Measurements from ENCODE around the gene ANKH.
A peak's percentile ranks its signal among the peaks of the same experiment; 100 is the strongest.

ANKH gene

DNA sequence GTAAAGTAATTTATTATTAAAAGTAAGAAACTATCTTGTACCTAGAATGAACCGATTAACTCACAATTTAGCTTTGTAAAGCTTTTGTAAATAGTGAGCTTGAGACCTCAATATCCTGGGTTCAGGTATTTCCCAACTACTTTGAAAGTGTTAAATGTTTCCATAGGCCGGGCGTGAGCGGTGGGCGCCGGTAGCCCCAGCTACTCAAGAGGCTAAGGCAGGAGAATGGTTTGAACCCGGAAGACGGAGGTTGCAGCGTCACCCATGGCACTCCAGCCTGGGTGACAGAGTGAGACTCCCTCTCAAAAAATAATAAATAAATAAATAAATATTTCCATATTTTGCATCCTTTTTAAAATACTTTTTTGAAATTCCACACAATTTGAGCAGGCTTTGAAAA lies 1.5 kb upstream of the ANKH start:
- no peak for TF ChIP-seq EZH2phosphoT487 (IDR thresholded peaks at IDR 0.05; ENCODE audit: borderline replicate concordance)
- TF ChIP-seq, protein P1, sequence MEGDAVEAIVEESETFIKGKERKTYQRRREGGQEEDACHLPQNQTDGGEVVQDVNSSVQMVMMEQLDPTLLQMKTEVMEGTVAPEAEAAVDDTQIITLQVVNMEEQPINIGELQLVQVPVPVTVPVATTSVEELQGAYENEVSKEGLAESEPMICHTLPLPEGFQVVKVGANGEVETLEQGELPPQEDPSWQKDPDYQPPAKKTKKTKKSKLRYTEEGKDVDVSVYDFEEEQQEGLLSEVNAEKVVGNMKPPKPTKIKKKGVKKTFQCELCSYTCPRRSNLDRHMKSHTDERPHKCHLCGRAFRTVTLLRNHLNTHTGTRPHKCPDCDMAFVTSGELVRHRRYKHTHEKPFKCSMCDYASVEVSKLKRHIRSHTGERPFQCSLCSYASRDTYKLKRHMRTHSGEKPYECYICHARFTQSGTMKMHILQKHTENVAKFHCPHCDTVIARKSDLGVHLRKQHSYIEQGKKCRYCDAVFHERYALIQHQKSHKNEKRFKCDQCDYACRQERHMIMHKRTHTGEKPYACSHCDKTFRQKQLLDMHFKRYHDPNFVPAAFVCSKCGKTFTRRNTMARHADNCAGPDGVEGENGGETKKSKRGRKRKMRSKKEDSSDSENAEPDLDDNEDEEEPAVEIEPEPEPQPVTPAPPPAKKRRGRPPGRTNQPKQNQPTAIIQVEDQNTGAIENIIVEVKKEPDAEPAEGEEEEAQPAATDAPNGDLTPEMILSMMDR (conservative IDR thresholded peaks at IDR 0.05; ENCODE audit: low read length) = no peak
- peak overlapping the region; percentile 80 for H3K4me2 ChIP-seq (ENCODE audit: low read depth, low read length, poor library complexity, severe bottlenecking)
- H3F3A ChIP-seq (ENCODE audit: low read depth) = no peaks in the 10 kb centered on the region
- no peaks in the 10 kb centered on the region for H3K9me3 ChIP-seq (ENCODE audit: insufficient read depth, low read depth, low read length)
- peaks cover 30% of the 10 kb centered on the region for H3K4me1 ChIP-seq (ENCODE audit: insufficient read depth, low read length, poor library complexity, severe bottlenecking)
- peaks cover 35% of the 10 kb centered on the region for H3K79me2 ChIP-seq (ENCODE audit: insufficient read depth, low read length)
- no peaks in the 10 kb centered on the region for H3K27me3 ChIP-seq (ENCODE audit: insufficient read depth, low read length, poor library complexity, severe bottlenecking)
- no peaks in the 10 kb centered on the region for H3K9me2 ChIP-seq (replicated peaks; ENCODE audit: low read depth, low read length)
- no peaks in the 10 kb centered on the region for H3K36me3 ChIP-seq (ENCODE audit: insufficient read depth, low read length)
- H3K9ac ChIP-seq (ENCODE audit: low read depth, low read length, poor library complexity, severe bottlenecking) = no peak overlapping the region
- H2AFZ ChIP-seq (ENCODE audit: low read length) = no peak overlapping the region
- peaks cover 27% of the 10 kb centered on the region for H4K20me1 ChIP-seq (ENCODE audit: insufficient read depth, low read length, poor library complexity, severe bottlenecking)
- H3K4me3 ChIP-seq (ENCODE audit: low read length, poor library complexity, severe bottlenecking) = peak overlapping the region; percentile 79

DNA sequence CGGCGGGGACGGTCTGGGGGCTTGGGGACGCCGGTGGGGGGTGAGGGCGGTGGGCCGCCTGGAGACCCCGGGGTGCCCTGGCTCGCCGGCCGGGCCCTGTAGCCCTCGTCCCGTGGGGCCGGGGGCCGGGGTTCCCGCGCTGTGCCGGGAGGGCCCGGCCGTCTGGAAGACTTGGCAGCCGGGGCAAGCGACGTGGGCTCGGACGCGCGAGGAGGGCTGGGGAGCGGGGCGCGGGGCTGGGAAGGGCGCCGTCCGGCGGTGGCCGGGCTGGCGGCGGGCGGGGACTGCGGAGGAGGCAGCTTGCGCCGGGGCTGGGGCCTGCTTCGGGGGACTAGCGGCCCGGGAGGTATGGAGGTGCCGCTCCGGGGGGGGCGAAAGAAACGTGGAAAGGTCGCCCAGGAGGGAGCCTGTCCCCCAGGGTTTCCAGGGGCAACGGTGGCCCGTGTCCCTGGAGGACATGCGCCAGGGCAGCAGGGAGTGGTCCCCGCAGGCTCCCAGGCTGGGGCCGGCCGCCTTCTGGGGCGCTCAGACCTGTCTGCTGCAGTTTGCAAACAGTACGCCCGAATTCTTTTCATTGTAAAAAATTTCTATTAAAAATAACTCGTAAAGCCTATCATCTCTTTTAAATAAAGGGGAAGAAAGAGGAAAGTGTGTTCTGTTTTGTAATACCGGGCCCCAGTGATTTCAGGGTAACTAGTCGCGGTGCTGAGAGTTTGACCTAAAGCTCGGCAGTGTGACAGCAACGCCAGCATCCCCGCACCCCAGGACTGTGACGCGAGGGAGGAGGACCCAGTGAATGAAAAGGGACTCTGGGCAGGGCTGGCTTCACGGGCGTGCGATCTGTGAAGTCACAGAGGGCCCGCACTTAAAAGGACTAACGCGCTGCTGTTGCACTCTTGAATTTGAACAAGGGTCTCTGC lies 752 bp upstream of the ANKH start:
- Histone ChIP-seq H3K36me3 (ENCODE audit: insufficient read depth, low read length) (no peaks in the 10 kb centered on the region), H4K20me1 (ENCODE audit: insufficient read depth, low read length, poor library complexity, severe bottlenecking) (peaks cover 29% of the 10 kb centered on the region), H3K9ac (ENCODE audit: low read depth, low read length, poor library complexity, severe bottlenecking) (peak overlapping the region; percentile 79), H2AFZ (ENCODE audit: low read length) (peak overlapping the region; percentile 79), H3K27me3 (ENCODE audit: insufficient read depth, low read length, poor library complexity, severe bottlenecking) (no peaks in the 10 kb centered on the region), H3K4me2 (ENCODE audit: low read depth, low read length, poor library complexity, severe bottlenecking) (peak overlapping the region; percentile 80), H3K79me2 (ENCODE audit: insufficient read depth, low read length) (peaks cover 41% of the 10 kb centered on the region), H3F3A (ENCODE audit: low read depth) (no peaks in the 10 kb centered on the region), H3K4me1 (ENCODE audit: insufficient read depth, low read length, poor library complexity, severe bottlenecking) (peaks cover 34% of the 10 kb centered on the region), H3K9me2 (replicated peaks; ENCODE audit: low read depth, low read length) (no peaks in the 10 kb centered on the region), H3K4me3 (ENCODE audit: low read length, poor library complexity, severe bottlenecking) (peak overlapping the region; percentile 79), H3K9me3 (ENCODE audit: insufficient read depth, low read depth, low read length) (no peaks in the 10 kb centered on the region)
- TF ChIP-seq, protein P1 (conservative IDR thresholded peaks at IDR 0.05; ENCODE audit: low read length) = 0 out of 2 replicates have a peak, but pooled peaks have one; percentile 21
- no peak for TF ChIP-seq EZH2phosphoT487 (IDR thresholded peaks at IDR 0.05; ENCODE audit: borderline replicate concordance)

GRCh38 chr5:14870337-14871213 lies 1.0 kb downstream of the ANKH start:
- H3K4me1 ChIP-seq (ENCODE audit: insufficient read depth, low read length, poor library complexity, severe bottlenecking) = peaks cover 38% of the 10 kb centered on the region
- peak overlapping the region; percentile 80 for H3K4me2 ChIP-seq (ENCODE audit: low read depth, low read length, poor library complexity, severe bottlenecking)
- peak overlapping the region; percentile 75 for H3K4me3 ChIP-seq (ENCODE audit: low read length, poor library complexity, severe bottlenecking)
- H4K20me1 ChIP-seq (ENCODE audit: insufficient read depth, low read length, poor library complexity, severe bottlenecking) = peaks cover 33% of the 10 kb centered on the region
- no peaks in the 10 kb centered on the region for H3K27me3 ChIP-seq (ENCODE audit: insufficient read depth, low read length, poor library complexity, severe bottlenecking)
- no peaks in the 10 kb centered on the region for H3K36me3 ChIP-seq (ENCODE audit: insufficient read depth, low read length)
- no peaks in the 10 kb centered on the region for H3F3A ChIP-seq (ENCODE audit: low read depth)
- no peaks in the 10 kb centered on the region for H3K9me3 ChIP-seq (ENCODE audit: insufficient read depth, low read depth, low read length)
- TF ChIP-seq, protein P1 (conservative IDR thresholded peaks at IDR 0.05; ENCODE audit: low read length) = peak; percentile 39
- no peak for TF ChIP-seq EZH2phosphoT487 (IDR thresholded peaks at IDR 0.05; ENCODE audit: borderline replicate concordance)
- peaks cover 55% of the 10 kb centered on the region for H3K79me2 ChIP-seq (ENCODE audit: insufficient read depth, low read length)
- no peaks in the 10 kb centered on the region for H3K9me2 ChIP-seq (replicated peaks; ENCODE audit: low read depth, low read length)
- H3K9ac ChIP-seq (ENCODE audit: low read depth, low read length, poor library complexity, severe bottlenecking) = peak overlapping the region; percentile 86
- H2AFZ ChIP-seq (ENCODE audit: low read length) = peak overlapping the region; percentile 71
